Fibroblast of lung (primary cell): ENCODE measurements around the gene FNDC4. TPM values are rescaled to one million over a fixed set of nuclear protein-coding genes. Genes with fewer than 3 reads are reported as not detected.

Source experiments
- polyA plus RNA-seq, 2 donors: library from polyadenylated mRNA; depleted of rRNA in 1 of 2; stranded (reverse) in 1 of 2; unstranded in 1 of 2; fragments of >200 nt; gene quantifications; 2 replicates each; pipeline ENCODE4 v1.2.1, GENCODE V29; 2011 to 2012; ENCODE audit warnings: missing spikeins in 1 of 2
- total RNA-seq: library from RNA; depleted of rRNA; stranded (reverse); fragments of >200 nt; gene quantifications from 2 replicates; pipeline ENCODE4 v1.2.1, GENCODE V29; 2014

Gene FNDC4
- total and polyA plus RNA-seq, 2 donors (not counting 1 experiment from before 2014, with no cell fraction given) = 9.6 to 18.3 TPM

Other genes starting within 250 kb of the FNDC4 start
- under 0.01 TPM in 1 of 2 replicates, not detected in the other for gene SLC30A3, start 232.2 kb downstream of the FNDC4 start, total RNA-seq
- gene SLC30A3, start 232.2 kb downstream of the FNDC4 start, polyA plus RNA-seq = 0.12 and 0.38 TPM in 2 replicates
- gene DNAJC5G, start 219.8 kb downstream of the FNDC4 start, total RNA-seq = not detected in 2 replicates
- gene DNAJC5G, start 219.8 kb downstream of the FNDC4 start, polyA plus RNA-seq = not detected in 2 replicates
- gene TRIM54, start 212.8 kb downstream of the FNDC4 start, total RNA-seq = 0.17 TPM in 1 of 2 replicates, not detected in the other
- gene TRIM54, start 212.8 kb downstream of the FNDC4 start, polyA plus RNA-seq = 0.06 TPM in 1 of 2 replicates, not detected in the other
- 1.2 and 1.3 TPM in 2 replicates for gene UCN, start 186.8 kb downstream of the FNDC4 start, total RNA-seq
- 0.14 TPM in 1 of 2 replicates, not detected in the other for gene UCN, start 186.8 kb downstream of the FNDC4 start, polyA plus RNA-seq
- 65.2 and 83.2 TPM in 2 replicates for gene MPV17, start 172.1 kb downstream of the FNDC4 start, total RNA-seq
- gene MPV17, start 172.1 kb downstream of the FNDC4 start, polyA plus RNA-seq = 272 and 289 TPM in 2 replicates
- 18.2 and 19.2 TPM in 2 replicates for gene GTF3C2, start 138.4 kb downstream of the FNDC4 start, total RNA-seq
- 30.2 and 41.8 TPM in 2 replicates for gene GTF3C2, start 138.4 kb downstream of the FNDC4 start, polyA plus RNA-seq
- gene EIF2B4, start 124.9 kb downstream of the FNDC4 start, total RNA-seq = 28.6 and 28.8 TPM in 2 replicates
- 29.8 and 41.2 TPM in 2 replicates for gene EIF2B4, start 124.9 kb downstream of the FNDC4 start, polyA plus RNA-seq
- gene SNX17, start 124.6 kb downstream of the FNDC4 start, total RNA-seq = 152 and 155 TPM in 2 replicates
- gene SNX17, start 124.6 kb downstream of the FNDC4 start, polyA plus RNA-seq = 118 and 134 TPM in 2 replicates
- 7.7 and 8.4 TPM in 2 replicates for gene ZNF513, start 114.5 kb downstream of the FNDC4 start, total RNA-seq
- gene ZNF513, start 114.5 kb downstream of the FNDC4 start, polyA plus RNA-seq = 7.0 and 7.4 TPM in 2 replicates
- 63.4 and 67.0 TPM in 2 replicates for gene PPM1G, start 85.6 kb downstream of the FNDC4 start, total RNA-seq
- gene PPM1G, start 85.6 kb downstream of the FNDC4 start, polyA plus RNA-seq = 54.7 and 85.4 TPM in 2 replicates
- gene NRBP1, start 66.6 kb downstream of the FNDC4 start, total RNA-seq = 68.1 and 77.5 TPM in 2 replicates
- 169 and 192 TPM in 2 replicates for gene NRBP1, start 66.6 kb downstream of the FNDC4 start, polyA plus RNA-seq
- gene KRTCAP3, start 52.8 kb downstream of the FNDC4 start, total RNA-seq = 0.33 TPM in 1 of 2 replicates, not detected in the other
- gene KRTCAP3, start 52.8 kb downstream of the FNDC4 start, polyA plus RNA-seq = 0.12 and 0.22 TPM in 2 replicates
- gene IFT172, start 5.5 kb downstream of the FNDC4 start, total RNA-seq = 28.5 and 33.0 TPM in 2 replicates
- 10.9 and 11.2 TPM in 2 replicates for gene IFT172, start 5.5 kb downstream of the FNDC4 start, polyA plus RNA-seq
- 0.26 and 0.50 TPM in 2 replicates for gene GCKR, start 1.6 kb upstream of the FNDC4 start, total RNA-seq
- gene GCKR, start 1.6 kb upstream of the FNDC4 start, polyA plus RNA-seq = 0.16 and 0.35 TPM in 2 replicates
- gene ZNF512, start 87.8 kb upstream of the FNDC4 start, total RNA-seq = 16.4 and 23.6 TPM in 2 replicates
- gene ZNF512, start 87.8 kb upstream of the FNDC4 start, polyA plus RNA-seq = 31.3 and 36.6 TPM in 2 replicates
- gene CCDC121, start 133.8 kb upstream of the FNDC4 start, total RNA-seq = 1.8 and 2.0 TPM in 2 replicates
- 1.4 and 1.5 TPM in 2 replicates for gene CCDC121, start 133.8 kb upstream of the FNDC4 start, polyA plus RNA-seq
- gene GPN1, start 133.8 kb upstream of the FNDC4 start, total RNA-seq = 29.5 and 34.5 TPM in 2 replicates
- gene GPN1, start 133.8 kb upstream of the FNDC4 start, polyA plus RNA-seq = 60.9 and 65.1 TPM in 2 replicates
- 18.5 and 27.2 TPM in 2 replicates for gene SUPT7L, start 168.4 kb upstream of the FNDC4 start, total RNA-seq
- gene SUPT7L, start 168.4 kb upstream of the FNDC4 start, polyA plus RNA-seq = 28.5 and 29.9 TPM in 2 replicates
- 25.2 and 28.4 TPM in 2 replicates for gene SLC4A1AP, start 168.7 kb upstream of the FNDC4 start, total RNA-seq
- gene SLC4A1AP, start 168.7 kb upstream of the FNDC4 start, polyA plus RNA-seq = 15.2 and 17.7 TPM in 2 replicates